H1 (cell line): ENCODE results near the gene SPOP. TPM values are rescaled to one million over a fixed set of nuclear protein-coding genes. Genes with fewer than 3 reads are reported as not detected.

Experiments
- CTCF ChIA-PET: fragments of 300-600 bp; sonication (Branson Sonifier 250); formaldehyde crosslinking; loops from one replicate; lab custom pipeline; 2021; ENCODE audit not compliant: partially characterized antibody; lab: Charles Lee
- POLR2A ChIA-PET: fragments of 300-600 bp; sonication (Branson Sonifier 250); formaldehyde crosslinking; loops from one replicate; lab custom pipeline; 2021; ENCODE audit warnings: inconsistent platforms; ENCODE audit not compliant: partially characterized antibody; lab: Charles Lee
- DNase-seq, 2 experiments: peaks; one replicate each; pipeline versions ENCODE4 v3.0.0 to v3.0.0-alpha.2; 2010 to 2022; ENCODE audit warnings: low spot score in 2 of 2, low read depth in 1 of 2, mixed read lengths in 1 of 2
- FAIRE-seq: peaks from 2 replicates; lab custom pipeline; 2011; peaks lifted over from hg19 to GRCh38; lab: Jason Lieb, UNC
- H2AFZ ChIP-seq: 2 replicates; pipeline ENCODE4 v1.8.1; 2012; ENCODE audit warnings: low read length, inconsistent platforms
- H2AK5ac ChIP-seq: 2 replicates; pipeline ENCODE4 v1.6.1; 2013; ENCODE audit warnings: low read depth, low read length
- H2BK120ac ChIP-seq: replicated peaks from 2 replicates; pipeline ENCODE3; 2013; ENCODE audit warnings: low read depth, low read length, inconsistent platforms
- H2BK12ac ChIP-seq: 2 replicates; pipeline ENCODE4 v1.6.1; 2013; ENCODE audit warnings: low read depth, low read length
- H2BK15ac ChIP-seq: 2 replicates; pipeline ENCODE4 v1.6.1; 2013; ENCODE audit warnings: low read length
- H2BK20ac ChIP-seq: 2 replicates; pipeline ENCODE4 v1.6.1; 2013; ENCODE audit warnings: low read length
- H2BK5ac ChIP-seq: 2 replicates; pipeline ENCODE4 v1.6.1; 2013; ENCODE audit warnings: low read depth, low read length
- H3K14ac ChIP-seq: 2 replicates; pipeline ENCODE4 v1.6.1; 2013; ENCODE audit warnings: inconsistent platforms; ENCODE audit not compliant: insufficient read length
- H3K18ac ChIP-seq: 2 replicates; pipeline ENCODE4 v1.6.1; 2013; ENCODE audit warnings: low read length; ENCODE audit errors: extremely low read depth
- H3K23ac ChIP-seq: 2 replicates; pipeline ENCODE4 v1.6.1; 2013; ENCODE audit warnings: inconsistent platforms; ENCODE audit not compliant: insufficient read length
- H3K23me2 ChIP-seq: 2 replicates; pipeline ENCODE4 v1.6.1; 2013; ENCODE audit warnings: low read depth, low read length
- H3K27ac ChIP-seq: 2 replicates; pipeline ENCODE4 v1.6.1; 2011; ENCODE audit warnings: low read depth, low read length, inconsistent platforms
- H3K27me3 ChIP-seq, 4 experiments: replicated peaks in 1 of 4; 1 replicate in 1 of 4; 2 replicates in 3 of 4; pipeline versions ENCODE4 v1.6.1 to v1.8.1; 2011 to 2013; ENCODE audit warnings: low read length in 3 of 4, mild to moderate bottlenecking in 3 of 4, inconsistent platforms in 2 of 4, mixed read lengths in 2 of 4, moderate library complexity in 1 of 4; ENCODE audit not compliant: control insufficient read depth in 3 of 4, insufficient read depth in 3 of 4; ENCODE audit errors: extremely low read depth in 1 of 4
- H3K36me3 ChIP-seq, 4 experiments: 2 replicates each; pipeline versions ENCODE4 v1.6.1 to v1.8.1; 2011 to 2013; ENCODE audit warnings: mild to moderate bottlenecking in 4 of 4, low read length in 3 of 4, moderate library complexity in 2 of 4, control low read depth in 1 of 4, inconsistent platforms in 1 of 4; ENCODE audit not compliant: insufficient read depth in 4 of 4, control insufficient read depth in 2 of 4
- H3K4ac ChIP-seq: replicated peaks from 2 replicates; pipeline ENCODE3; 2013; ENCODE audit warnings: low read length, low read depth, mixed read lengths, inconsistent platforms; ENCODE audit not compliant: insufficient read length
- H3K4me1 ChIP-seq, 4 experiments: replicated peaks in 1 of 4; 1 replicate in 1 of 4; 2 replicates in 3 of 4; pipeline versions ENCODE4 v1.6.1 to v1.8.1; 2011 to 2013; ENCODE audit warnings: low read length in 3 of 4, inconsistent platforms in 2 of 4, mixed read lengths in 1 of 4; ENCODE audit not compliant: insufficient read depth in 4 of 4, control insufficient read depth in 3 of 4
- H3K4me2 ChIP-seq, 2 experiments: 2 replicates each; pipeline versions ENCODE4 v1.6.1 to v1.8.1; 2011 to 2013; ENCODE audit warnings: low read depth in 2 of 2, low read length in 2 of 2, control low read depth in 1 of 2, inconsistent platforms in 1 of 2, mild to moderate bottlenecking in 1 of 2; ENCODE audit not compliant: insufficient read depth in 1 of 2
- H3K4me3 ChIP-seq, 4 experiments: fragments of 200-600, 300-600 bp in 1 of 4; sonication (generic), shearing (Covaris generic), sonication (Bioruptor Twin) in 1 of 4; 2 replicates each; pipeline versions ENCODE4 v1.5.1 to v1.8.1; 2011 to 2016; ENCODE audit warnings: low read length in 4 of 4, low read depth in 3 of 4, control low read depth in 2 of 4, inconsistent platforms in 2 of 4, mild to moderate bottlenecking in 2 of 4, mixed read lengths in 1 of 4, moderate library complexity in 1 of 4; ENCODE audit not compliant: insufficient read depth in 2 of 4; ENCODE audit errors: extremely low read depth in 1 of 4
- H3K56ac ChIP-seq: replicated peaks from 2 replicates; pipeline ENCODE3; 2013; ENCODE audit warnings: low read depth, mild to moderate bottlenecking, mixed read lengths, low read length, inconsistent platforms; ENCODE audit not compliant: insufficient read length
- H3K79me1 ChIP-seq: 2 replicates; pipeline ENCODE4 v1.6.1; 2013; ENCODE audit warnings: low read depth, low read length, control low read depth
- H3K79me2 ChIP-seq, 2 experiments: 2 replicates each; pipeline versions ENCODE4 v1.6.1 to v1.8.1; 2012 to 2013; ENCODE audit warnings: low read length in 2 of 2, mild to moderate bottlenecking in 2 of 2, inconsistent platforms in 1 of 2; ENCODE audit not compliant: insufficient read depth in 2 of 2, control insufficient read depth in 1 of 2
- H3K9ac ChIP-seq, 4 experiments: replicated peaks in 1 of 4; 1 replicate in 1 of 4; 2 replicates in 3 of 4; pipeline versions ENCODE4 v1.6.1 to v1.8.1; 2011 to 2013; ENCODE audit warnings: low read depth in 3 of 4, low read length in 3 of 4, control low read depth in 2 of 4, mild to moderate bottlenecking in 2 of 4, moderate library complexity in 2 of 4, inconsistent platforms in 1 of 4; ENCODE audit errors: extremely low read depth in 1 of 4
- H3K9me3 ChIP-seq, 2 experiments: 2 replicates each; pipeline versions ENCODE4 v1.6.1 to v1.8.1; 2012 to 2013; ENCODE audit warnings: mild to moderate bottlenecking in 2 of 2, moderate library complexity in 2 of 2, control low read depth in 1 of 2, inconsistent platforms in 1 of 2, low read depth in 1 of 2, low read length in 1 of 2, mixed read lengths in 1 of 2; ENCODE audit not compliant: insufficient read depth in 2 of 2
- H4K20me1 ChIP-seq, 2 experiments: replicated peaks in 1 of 2; 2 replicates each; pipeline versions ENCODE3 to v1.8.1; 2011 to 2013; ENCODE audit warnings: inconsistent platforms in 2 of 2, low read length in 2 of 2, mild to moderate bottlenecking in 1 of 2; ENCODE audit not compliant: insufficient read depth in 2 of 2, control insufficient read depth in 1 of 2
- H4K5ac ChIP-seq: 2 replicates; pipeline ENCODE4 v1.6.1; 2013; ENCODE audit warnings: low read length, low read depth, mixed read lengths, inconsistent platforms; ENCODE audit not compliant: insufficient read length
- H4K8ac ChIP-seq: 2 replicates; pipeline ENCODE4 v1.8.0; 2013; ENCODE audit warnings: mild to moderate bottlenecking, moderate library complexity, low read length, inconsistent platforms; ENCODE audit not compliant: insufficient read depth; ENCODE audit errors: extremely low read depth
- H4K91ac ChIP-seq: replicated peaks from 2 replicates; pipeline ENCODE3; 2013; ENCODE audit warnings: low read length, mixed read lengths, inconsistent platforms; ENCODE audit not compliant: insufficient read length
- HDAC6 ChIP-seq: IDR thresholded peaks from one replicate; pipeline ENCODE4 v1.7.1; 2012; ENCODE audit warnings: low read depth, mild to moderate bottlenecking, inconsistent platforms, low read length, moderate library complexity
- TAF1 ChIP-seq: IDR thresholded peaks from 2 replicates; pipeline ENCODE4 v1.6.1; 2011; ENCODE audit warnings: mild to moderate bottlenecking, low read depth, low read length
- WGBS, 2 experiments: shearing (Covaris generic) in 1 of 2; methylation state at CpG; one replicate each; pipeline versions ENCODE4 v1.1.6 to v1.1.7; 2013 to 2015; ENCODE audit warnings: low lambda C conversion rate in 2 of 2, mixed read lengths in 2 of 2, inconsistent platforms in 1 of 2, low coverage in 1 of 2, missing lambda C conversion rate in 1 of 2; ENCODE audit not compliant: insufficient replicate concordance in 2 of 2, insufficient coverage in 1 of 2, insufficient read length in 1 of 2; ENCODE audit errors: extremely low coverage in 1 of 2, missing lambda C conversion rate in 1 of 2; 5-methylcytosine and 5-hydroxymethylcytosine counted together
- polyA plus RNA-seq, 7 experiments: library from polyadenylated mRNA; depleted of rRNA in 3 of 7; stranded (reverse) in 5 of 7; unstranded in 2 of 7; fragments of >200 nt in 5 of 7; fragments of 200-250 nt in 2 of 7; gene quantifications; 1 replicate in 5 of 7; 2 replicates in 1 of 7; 4 replicates in 1 of 7; pipeline versions ENCODE4 v1.2.1 to v1.2.3, GENCODE V29; 2011 to 2013; ENCODE audit warnings: missing spikeins in 2 of 7, mixed read lengths in 2 of 7
- total RNA-seq: library from RNA; stranded (reverse); fragmentation: NEBNext Ultra II Directional; extraction: Animal tissue kit (Norgen Biotek cat#: 25700); gene quantifications from 2 replicates; pipeline ENCODE4 v1.2.1, GENCODE V29; 2021
- TF ChIP-seq, protein P1 (sequence below), 3 experiments: IDR thresholded peaks; 1 replicate in 2 of 3; 2 replicates in 1 of 3; pipeline versions ENCODE4 v1.5.1 to v1.6.1; 2011; ENCODE audit warnings: low read length in 3 of 3, mild to moderate bottlenecking in 3 of 3, inconsistent platforms in 2 of 3, low read depth in 1 of 3, moderate library complexity in 1 of 3; ENCODE audit not compliant: insufficient read depth in 1 of 3; ENCODE audit errors: control extremely low read depth in 1 of 3

SPOP gene
- total and polyA plus RNA-seq, 2 of the 8 experiments (the other 6 are each of a cell fraction or from before 2014, with no cell fraction given), result 13.3 to 25.6 TPM

DNA sequence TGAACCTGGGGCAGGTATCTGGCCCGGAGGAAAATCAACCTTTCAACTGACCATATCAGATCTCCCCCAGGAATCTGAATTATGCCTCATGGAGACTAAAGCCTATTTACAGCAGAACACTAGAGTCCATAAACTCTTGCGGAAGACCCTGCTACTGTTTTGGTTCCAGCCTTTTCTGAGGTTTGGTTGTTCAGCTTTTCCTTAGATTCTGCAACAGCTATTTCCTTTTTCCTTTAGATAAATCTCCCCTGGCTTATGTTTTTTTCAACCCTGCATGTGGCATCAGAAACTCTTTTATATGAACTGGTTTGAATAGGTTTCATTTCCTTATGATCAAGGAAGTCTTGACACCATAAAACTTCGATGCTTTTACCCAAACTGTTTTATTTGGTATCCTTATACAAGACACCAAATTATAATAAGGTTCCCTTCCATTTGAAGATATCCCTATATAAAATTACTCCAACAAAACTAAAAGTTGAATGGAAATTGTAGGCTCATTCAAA lies 13.1 kb downstream of the SPOP start:
- H3K79me1 ChIP-seq, result peaks cover 2% of the 10 kb centered on the region
- H3K9me3 ChIP-seq, result peaks cover 0 to 2% of the 10 kb centered on the region in 2 experiments; a peak in 2 of 4 replicates
- no peak overlapping the region for H3K4ac ChIP-seq
- H3K36me3 ChIP-seq, result peaks cover 0 to 5% (median under 1%) of the 10 kb centered on the region in 4 experiments; a peak in 2 of 8 replicates
- peaks cover 0 to 3% of the 10 kb centered on the region in 2 experiments for H4K20me1 ChIP-seq
- no peak overlapping the region for H2AFZ ChIP-seq
- H2BK20ac ChIP-seq, result no peak overlapping the region
- H2BK12ac ChIP-seq, result no peak overlapping the region
- WGBS, 2 experiments, result 93% methylated on average over 3 of the region's 3 CpGs; no CpG with 5 or more reads in 1 of the 2 experiments
- no peak overlapping the region for H4K91ac ChIP-seq
- H3K4me1 ChIP-seq, result no peaks in the 10 kb centered on the region
- H3K27ac ChIP-seq, result no peak overlapping the region
- no peak overlapping the region for H2AK5ac ChIP-seq
- no peak overlapping the region for H2BK15ac ChIP-seq
- H4K8ac ChIP-seq, result no peak overlapping the region
- peaks cover 3 to 48% of the 10 kb centered on the region in 2 experiments; a peak in 2 of 4 replicates for H3K79me2 ChIP-seq
- no peak overlapping the region for H2BK5ac ChIP-seq
- TF ChIP-seq, protein P1, sequence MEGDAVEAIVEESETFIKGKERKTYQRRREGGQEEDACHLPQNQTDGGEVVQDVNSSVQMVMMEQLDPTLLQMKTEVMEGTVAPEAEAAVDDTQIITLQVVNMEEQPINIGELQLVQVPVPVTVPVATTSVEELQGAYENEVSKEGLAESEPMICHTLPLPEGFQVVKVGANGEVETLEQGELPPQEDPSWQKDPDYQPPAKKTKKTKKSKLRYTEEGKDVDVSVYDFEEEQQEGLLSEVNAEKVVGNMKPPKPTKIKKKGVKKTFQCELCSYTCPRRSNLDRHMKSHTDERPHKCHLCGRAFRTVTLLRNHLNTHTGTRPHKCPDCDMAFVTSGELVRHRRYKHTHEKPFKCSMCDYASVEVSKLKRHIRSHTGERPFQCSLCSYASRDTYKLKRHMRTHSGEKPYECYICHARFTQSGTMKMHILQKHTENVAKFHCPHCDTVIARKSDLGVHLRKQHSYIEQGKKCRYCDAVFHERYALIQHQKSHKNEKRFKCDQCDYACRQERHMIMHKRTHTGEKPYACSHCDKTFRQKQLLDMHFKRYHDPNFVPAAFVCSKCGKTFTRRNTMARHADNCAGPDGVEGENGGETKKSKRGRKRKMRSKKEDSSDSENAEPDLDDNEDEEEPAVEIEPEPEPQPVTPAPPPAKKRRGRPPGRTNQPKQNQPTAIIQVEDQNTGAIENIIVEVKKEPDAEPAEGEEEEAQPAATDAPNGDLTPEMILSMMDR (IDR thresholded peaks at IDR 0.05; ENCODE audit: control extremely low read depth in 1 of 3, insufficient read depth in 1 of 3, low read depth in 1 of 3, low read length in 3 of 3), result no peak
- no peak for TF ChIP-seq TAF1
- TF ChIP-seq HDAC6, result no peak
- no peak overlapping the region for H3K4me2 ChIP-seq
- H3K14ac ChIP-seq, result no peak overlapping the region
- no peak overlapping the region for H2BK120ac ChIP-seq
- H3K4me3 ChIP-seq, result no peak overlapping the region
- no peak for FAIRE-seq
- no peaks in the 10 kb centered on the region for H3K23me2 ChIP-seq
- no peak for DNase-seq
- H3K56ac ChIP-seq, result no peak overlapping the region
- H3K27me3 ChIP-seq, result no peaks in the 10 kb centered on the region
- H3K23ac ChIP-seq, result no peak overlapping the region
- POLR2A ChIA-PET, result no interaction called here
- no peak overlapping the region for H3K18ac ChIP-seq
- no peak overlapping the region for H3K9ac ChIP-seq
- CTCF ChIA-PET, result no interaction called here
- H4K5ac ChIP-seq, result no peak overlapping the region
